Fibroblast of lung (primary cell): ENCODE results near the gene MNAT1.

Experiments
- CTCF ChIP-seq, 2 donors: IDR thresholded peaks in 1 of 2; conservative IDR thresholded peaks in 1 of 2; 1 replicate in 1 of 2; 2 replicates in 1 of 2; pipeline ENCODE4 v1.5.1; 2011 to 2012; ENCODE audit warnings: low read length in 2 of 2, control low read depth in 1 of 2, inconsistent platforms in 1 of 2, low read depth in 1 of 2, mild to moderate bottlenecking in 1 of 2
- EZH2 ChIP-seq: IDR thresholded peaks from 2 replicates; pipeline ENCODE4 v1.5.1; 2012; ENCODE audit warnings: low read length, control low read depth, mild to moderate bottlenecking; ENCODE audit errors: missing control alignments

DNA sequence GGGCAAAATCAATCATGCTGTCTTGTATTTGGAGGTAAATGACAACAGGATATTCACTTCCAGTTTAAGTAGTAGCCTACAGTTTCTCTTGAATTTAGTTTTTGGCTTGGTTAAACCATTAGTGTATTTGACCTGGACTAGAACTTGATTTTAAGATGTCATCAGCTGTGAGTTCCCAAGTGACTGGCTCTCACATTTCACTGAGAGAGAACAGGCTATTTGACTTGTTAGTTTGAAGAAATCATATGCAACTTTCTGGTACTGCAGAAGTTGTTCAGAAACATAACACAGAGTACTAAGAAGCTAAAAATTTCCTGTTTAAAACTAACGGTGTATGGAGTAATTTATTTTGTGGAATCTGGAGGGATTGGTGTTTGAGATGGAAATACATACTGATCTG lies 22.3 kb downstream of the MNAT1 start:
- no peak for TF ChIP-seq CTCF (conservative IDR thresholded peaks at IDR 0.05 in 1 of 2, IDR thresholded peaks at IDR 0.05 in 1 of 2; ENCODE audit: low read depth in 1 of 2, low read length in 2 of 2)
- no peak for TF ChIP-seq EZH2
